Keratinocyte (primary cell): ENCODE data around the gene GPR62. TPM values are rescaled to one million over a fixed set of nuclear protein-coding genes. Genes with fewer than 3 reads are reported as not detected.

Experiments used
- DNase-seq: peaks from one replicate; pipeline ENCODE4 v3.0.0-alpha.2; 2011; ENCODE audit warnings: low read depth, missing footprints, low spot score
- FAIRE-seq: peaks from 2 replicates; lab custom pipeline; 2011; peaks lifted over from hg19 to GRCh38; lab: Jason Lieb, UNC
- H2AFZ ChIP-seq: 2 replicates; pipeline ENCODE4 v1.6.0; 2012; ENCODE audit warnings: low read length, control low read depth, inconsistent platforms; ENCODE audit not compliant: control insufficient read depth
- H3K27ac ChIP-seq: 2 replicates; pipeline ENCODE4 v1.5.1; 2011; ENCODE audit warnings: low read length; ENCODE audit not compliant: control insufficient read depth, insufficient read depth
- H3K27me3 ChIP-seq: 3 replicates; pipeline ENCODE4 v1.6.0; 2011; ENCODE audit warnings: low read length; ENCODE audit not compliant: control insufficient read depth, insufficient read depth; ENCODE audit errors: extremely low read depth
- H3K36me3 ChIP-seq, 2 experiments: 2 replicates in 1 of 2; 3 replicates in 1 of 2; pipeline ENCODE4 v1.5.1; 2011; ENCODE audit warnings: low read length in 2 of 2, mild to moderate bottlenecking in 1 of 2; ENCODE audit not compliant: control insufficient read depth in 2 of 2, insufficient read depth in 2 of 2; ENCODE audit errors: extremely low read depth in 1 of 2
- H3K4me1 ChIP-seq: 3 replicates; pipeline ENCODE4 v1.5.1; 2011; ENCODE audit warnings: low read length; ENCODE audit not compliant: control insufficient read depth, insufficient read depth; ENCODE audit errors: extremely low read depth
- H3K4me2 ChIP-seq: 3 replicates; pipeline ENCODE4 v1.6.0; 2011; ENCODE audit warnings: low read depth, low read length; ENCODE audit not compliant: control insufficient read depth, insufficient read depth; ENCODE audit errors: extremely low read depth
- H3K4me3 ChIP-seq, 3 experiments: fragments of 200-600 bp in 1 of 3; sonication (generic) in 1 of 3; 2 replicates in 2 of 3; 3 replicates in 1 of 3; pipeline ENCODE4 v1.5.1; 2011 to 2016; ENCODE audit warnings: low read length in 3 of 3, mild to moderate bottlenecking in 3 of 3, control low read depth in 2 of 3, inconsistent platforms in 1 of 3, low read depth in 1 of 3, mixed read lengths in 1 of 3, mixed run types in 1 of 3, moderate library complexity in 1 of 3; ENCODE audit not compliant: control insufficient read depth in 2 of 3, insufficient read depth in 2 of 3; ENCODE audit errors: extremely low read depth in 1 of 3
- H3K79me2 ChIP-seq: 2 replicates; pipeline ENCODE4 v1.6.0; 2012; ENCODE audit warnings: low read length; ENCODE audit not compliant: control insufficient read depth, insufficient read depth
- H3K9ac ChIP-seq: 3 replicates; pipeline ENCODE4 v1.6.0; 2011; ENCODE audit warnings: low read length; ENCODE audit not compliant: control insufficient read depth, insufficient read depth; ENCODE audit errors: extremely low read depth
- H3K9me1 ChIP-seq: 3 replicates; pipeline ENCODE4 v1.6.0; 2011; ENCODE audit warnings: low read length; ENCODE audit not compliant: control insufficient read depth, insufficient read depth; ENCODE audit errors: extremely low read depth
- H3K9me3 ChIP-seq: 2 replicates; pipeline ENCODE4 v1.5.1; 2012; ENCODE audit warnings: low read depth, low read length; ENCODE audit not compliant: control insufficient read depth
- H4K20me1 ChIP-seq: 3 replicates; pipeline ENCODE4 v1.6.0; 2011; ENCODE audit warnings: low read length; ENCODE audit not compliant: control insufficient read depth, insufficient read depth; ENCODE audit errors: extremely low read depth
- CTCF ChIP-seq, 3 experiments: IDR thresholded peaks in 1 of 3; conservative IDR thresholded peaks in 1 of 3; optimal IDR thresholded peaks in 1 of 3; 2 replicates in 2 of 3; 3 replicates in 1 of 3; pipeline versions ENCODE3 to v1.5.1; 2011; ENCODE audit warnings: low read length in 3 of 3, mild to moderate bottlenecking in 3 of 3, moderate library complexity in 2 of 3, control low read depth in 1 of 3, inconsistent platforms in 1 of 3; ENCODE audit not compliant: insufficient read depth in 2 of 3; ENCODE audit errors: extremely low read depth in 1 of 3
- EZH2 ChIP-seq: IDR thresholded peaks from one replicate; pipeline ENCODE4 v1.6.1; 2012; ENCODE audit warnings: inconsistent platforms, mild to moderate bottlenecking, low read length, moderate library complexity
- dilution Hi-C: fragments of 300-500 bp; cut with MboI; formaldehyde crosslinking; loops from one replicate; pipeline ENCODE4 v1.7.0; 2020; ENCODE audit warnings: low sequenced_read_pairs; ENCODE audit not compliant: extremely low pct_ligation_motif_present
- polyA plus RNA-seq, 5 experiments: library from polyadenylated mRNA; depleted of rRNA in 3 of 5; stranded (reverse) in 3 of 5; stranded (forward) in 1 of 5; unstranded in 1 of 5; fragments of >200 nt; gene quantifications; 1 replicate in 1 of 5; 2 replicates in 3 of 5; 3 replicates in 1 of 5; pipeline versions ENCODE4 v1.2.1 to v1.2.3, GENCODE V29; 2011 to 2012; ENCODE audit warnings: missing spikeins in 2 of 5, low read depth in 1 of 5, low replicate concordance in 1 of 5

Gene GPR62
- polyA plus RNA-seq, 1 donor (not counting 4 experiments of a cell fraction or from before 2014, with no cell fraction given) = not detected

- Histone ChIP-seq H4K20me1 (no peaks in the 10 kb centered on the region), H3K9me3 (no peaks in the 10 kb centered on the region), H2AFZ (no peak overlapping the region), H3K4me3 (no peak overlapping the region), H3K9ac (no peak overlapping the region), H3K4me2 (no peak overlapping the region), H3K36me3 (peaks cover 0 to 25% of the 10 kb centered on the region in 2 experiments), H3K27ac (no peak overlapping the region), H3K4me1 (peaks cover 5% of the 10 kb centered on the region), H3K9me1 (no peaks in the 10 kb centered on the region), H3K79me2 (no peaks in the 10 kb centered on the region), H3K27me3 (no peaks in the 10 kb centered on the region)
- DNase-seq = no peak
- TF ChIP-seq CTCF (optimal IDR thresholded peaks at IDR 0.05 in 1 of 3, IDR thresholded peaks at IDR 0.05 in 1 of 3, conservative IDR thresholded peaks at IDR 0.05 in 1 of 3; ENCODE audit: extremely low read depth in 1 of 3, insufficient read depth in 2 of 3, low read length in 3 of 3) = no peak
- TF ChIP-seq EZH2 = no peak
- dilution Hi-C loops = no loop called here
- FAIRE-seq = no peak
Observed at GRCh38 chr3:51961011-51961410, 5.8 kb downstream of the GPR62 start.

GRCh38 chr3:51961602-51962569, 6.7 kb downstream of the GPR62 start:
- no peaks in the 10 kb centered on the region for H3K27me3 ChIP-seq
- no peaks in the 10 kb centered on the region for H3K79me2 ChIP-seq
- DNase-seq = no peak
- no peaks in the 10 kb centered on the region for H4K20me1 ChIP-seq
- no peak overlapping the region for H3K9ac ChIP-seq
- no peak overlapping the region for H3K4me3 ChIP-seq
- H3K9me3 ChIP-seq = no peaks in the 10 kb centered on the region
- no peaks in the 10 kb centered on the region for H3K4me1 ChIP-seq
- FAIRE-seq = no peak
- no peak overlapping the region for H3K27ac ChIP-seq
- H3K36me3 ChIP-seq = peaks cover 0 to 25% of the 10 kb centered on the region in 2 experiments
- H3K4me2 ChIP-seq = no peak overlapping the region
- H3K9me1 ChIP-seq = no peaks in the 10 kb centered on the region
- H2AFZ ChIP-seq = no peak overlapping the region
- dilution Hi-C loops = no loop called here
- TF ChIP-seq CTCF (optimal IDR thresholded peaks at IDR 0.05 in 1 of 3, IDR thresholded peaks at IDR 0.05 in 1 of 3, conservative IDR thresholded peaks at IDR 0.05 in 1 of 3; ENCODE audit: extremely low read depth in 1 of 3, insufficient read depth in 2 of 3, low read length in 3 of 3) (no peak), EZH2 (no peak)
